ENCODE measurements around the gene FN1.

FN1 gene

GRCh38 chr2:215316336-215316735 lies 119.5 kb downstream of the FN1 start:
- no peak overlapping the region for H2AFZ ChIP-seq (ENCODE audit: low read depth)
- peaks cover 68% of the 10 kb centered on the region for H3K79me2 ChIP-seq (ENCODE audit: insufficient read depth, low read depth)
- no peak overlapping the region for H3K4me3 ChIP-seq (IDR thresholded peaks at IDR 0.05; ENCODE audit: insufficient read depth, low read depth, low read length)
- no peaks in the 10 kb centered on the region for H3K27me3 ChIP-seq (ENCODE audit: insufficient read depth, low read depth)
- H3K4me1 ChIP-seq (ENCODE audit: low read depth, poor library complexity, severe bottlenecking), result peaks cover 24% of the 10 kb centered on the region
- H3K9ac ChIP-seq, result no peak overlapping the region
- no peak for TF ChIP-seq CTCF (conservative IDR thresholded peaks at IDR 0.05; ENCODE audit: low read depth, low read length)
- no peak overlapping the region for H3K4me2 ChIP-seq
- H3K36me3 ChIP-seq (ENCODE audit: insufficient read depth), result peaks cover 19% of the 10 kb centered on the region; the same call in 1 of the 2 replicates
- H4K20me1 ChIP-seq (ENCODE audit: insufficient read depth), result no peaks in the 10 kb centered on the region
- no peak overlapping the region for H3K27ac ChIP-seq

- Histone ChIP-seq H2AFZ (ENCODE audit: low read depth) (no peak overlapping the region), H3K4me1 (ENCODE audit: low read depth, poor library complexity, severe bottlenecking) (peaks cover 24% of the 10 kb centered on the region), H3K9ac (no peak overlapping the region), H3K27me3 (ENCODE audit: insufficient read depth, low read depth) (no peaks in the 10 kb centered on the region), H3K27ac (no peak overlapping the region), H4K20me1 (ENCODE audit: insufficient read depth) (no peaks in the 10 kb centered on the region), H3K4me2 (no peak overlapping the region), H3K4me3 (IDR thresholded peaks at IDR 0.05; ENCODE audit: insufficient read depth, low read depth, low read length) (no peak overlapping the region), H3K36me3 (ENCODE audit: insufficient read depth) (peaks cover 19% of the 10 kb centered on the region; the same call in 1 of the 2 replicates), H3K79me2 (ENCODE audit: insufficient read depth, low read depth) (peaks cover 60% of the 10 kb centered on the region)
- no peak for TF ChIP-seq CTCF (conservative IDR thresholded peaks at IDR 0.05; ENCODE audit: low read depth, low read length)
Observed at GRCh38 chr2:215315301-215315700, 120.6 kb downstream of the FN1 start.

- TF ChIP-seq CTCF (conservative IDR thresholded peaks at IDR 0.05; ENCODE audit: low read depth, low read length), result no peak
- Histone ChIP-seq H3K4me1 (ENCODE audit: low read depth, poor library complexity, severe bottlenecking) (peaks cover 20% of the 10 kb centered on the region), H3K27me3 (ENCODE audit: insufficient read depth, low read depth) (no peaks in the 10 kb centered on the region), H3K9ac (no peak overlapping the region), H3K27ac (no peak overlapping the region), H3K4me3 (IDR thresholded peaks at IDR 0.05; ENCODE audit: insufficient read depth, low read depth, low read length) (no peak overlapping the region), H4K20me1 (ENCODE audit: insufficient read depth) (no peaks in the 10 kb centered on the region), H3K79me2 (ENCODE audit: insufficient read depth, low read depth) (peaks cover 56% of the 10 kb centered on the region), H3K36me3 (ENCODE audit: insufficient read depth) (peaks cover 15% of the 10 kb centered on the region; the same call in 1 of the 2 replicates), H3K4me2 (no peak overlapping the region), H2AFZ (ENCODE audit: low read depth) (no peak overlapping the region)
Observed at GRCh38 chr2:215314896-215315295, 121.0 kb downstream of the FN1 start.

GRCh38 chr2:215313255-215313613 lies 122.6 kb downstream of the FN1 start:
- Histone ChIP-seq H3K79me2 (ENCODE audit: insufficient read depth, low read depth) (peaks cover 52% of the 10 kb centered on the region), H2AFZ (ENCODE audit: low read depth) (no peak overlapping the region), H3K9ac (peak overlapping the region; percentile 94; the same call in 1 of the 2 replicates), H3K4me2 (peak overlapping the region; percentile 89), H3K4me3 (IDR thresholded peaks at IDR 0.05; ENCODE audit: insufficient read depth, low read depth, low read length) (no peak overlapping the region), H3K36me3 (ENCODE audit: insufficient read depth) (peaks cover under 1% of the 10 kb centered on the region; the same call in 1 of the 2 replicates), H3K27me3 (ENCODE audit: insufficient read depth, low read depth) (no peaks in the 10 kb centered on the region), H3K27ac (no peak overlapping the region), H4K20me1 (ENCODE audit: insufficient read depth) (no peaks in the 10 kb centered on the region), H3K4me1 (ENCODE audit: low read depth, poor library complexity, severe bottlenecking) (peaks cover 12% of the 10 kb centered on the region)
- no peak for TF ChIP-seq CTCF (conservative IDR thresholded peaks at IDR 0.05; ENCODE audit: low read depth, low read length)
